HepG2 (cell line): ENCODE measurements around the gene TRIM15. TPM values are rescaled to one million over a fixed set of nuclear protein-coding genes. Genes with fewer than 3 reads are reported as not detected.

Source experiments
- ADNP ChIP-seq: sonication (generic); formaldehyde crosslinking; IDR thresholded peaks from 2 replicates; pipeline ENCODE4 v1.4.0; 2020; ENCODE audit warnings: missing genetic modification reagents
- BCL6 ChIP-seq: IDR thresholded peaks from 2 replicates; pipeline ENCODE4 v1.6.1; 2016; ENCODE audit warnings: missing genetic modification reagents, missing compliant biosample characterization
- CBX1 ChIP-seq: IDR thresholded peaks from one replicate; pipeline ENCODE4 v1.6.1; 2016; ENCODE audit warnings: antibody characterized with exemption, low read depth
- HNF4A ChIP-seq: sonication (generic); formaldehyde crosslinking; IDR thresholded peaks from 2 replicates; pipeline ENCODE4 v1.4.0; 2020; ENCODE audit warnings: missing genetic modification reagents
- KDM5B ChIP-seq: sonication (generic); formaldehyde crosslinking; IDR thresholded peaks from 2 replicates; pipeline ENCODE4 v1.4.0; 2020; ENCODE audit warnings: missing genetic modification reagents, mild to moderate bottlenecking, borderline replicate concordance
- MEF2D ChIP-seq: sonication (generic); formaldehyde crosslinking; IDR thresholded peaks from 2 replicates; pipeline ENCODE4 v1.5.1; 2020; ENCODE audit warnings: mild to moderate bottlenecking, missing genetic modification reagents
- RBM22 ChIP-seq: fragments of 200-400 bp; formaldehyde crosslinking; optimal IDR thresholded peaks from 2 replicates; pipeline ENCODE3; 2017; ENCODE audit warnings: mild to moderate bottlenecking, low read length, moderate library complexity
- ZBTB20 ChIP-seq: sonication (generic); formaldehyde crosslinking; IDR thresholded peaks from 2 replicates; pipeline ENCODE4 v1.8.1; 2023; ENCODE audit warnings: missing genetic modification reagents, low read depth, mild to moderate bottlenecking, borderline replicate concordance
- ZBTB7B ChIP-seq: sonication (generic); formaldehyde crosslinking; IDR thresholded peaks from 2 replicates; pipeline ENCODE4 v1.4.0; 2020; ENCODE audit warnings: missing genetic modification reagents
- ZEB1 ChIP-seq: IDR thresholded peaks from 2 replicates; pipeline ENCODE4 v1.6.1; 2012; ENCODE audit warnings: mild to moderate bottlenecking, low read depth, inconsistent platforms; ENCODE audit not compliant: insufficient replicate concordance
- ZMYM3 ChIP-seq: sonication (generic); formaldehyde crosslinking; IDR thresholded peaks from 2 replicates; pipeline ENCODE4 v1.5.1; 2020; ENCODE audit warnings: mild to moderate bottlenecking, missing genetic modification reagents
- ZNF292 ChIP-seq: sonication (generic); formaldehyde crosslinking; IDR thresholded peaks from 2 replicates; pipeline ENCODE4 v1.8.1; 2022; ENCODE audit warnings: mild to moderate bottlenecking, low read depth, missing genetic modification reagents, borderline replicate concordance
- ZNF432 ChIP-seq: sonication (generic); formaldehyde crosslinking; IDR thresholded peaks from 2 replicates; pipeline ENCODE4 v1.5.0; 2020; ENCODE audit warnings: missing genetic modification reagents, mild to moderate bottlenecking, borderline replicate concordance
- ZNF652 ChIP-seq: IDR thresholded peaks from 2 replicates; pipeline ENCODE4 v1.6.1; 2016; ENCODE audit warnings: low read depth, borderline replicate concordance
- polyA plus RNA-seq, 8 experiments: library from polyadenylated mRNA; depleted of rRNA in 3 of 8; stranded (reverse) in 7 of 8; unstranded in 1 of 8; fragments of >200 nt; fragmentation: Illumina TruSeq in 4 of 8; extraction: Trizol in 4 of 8; gene quantifications; 2 replicates each; pipeline versions ENCODE4 v1.2.1 to v1.2.3, GENCODE V29; 2011 to 2016; ENCODE audit warnings: low read depth in 4 of 8, missing spikeins in 1 of 8, mixed read lengths in 1 of 8; ENCODE audit not compliant: insufficient read depth in 1 of 8
- total RNA-seq, 5 experiments: library from RNA; depleted of rRNA; stranded (reverse); fragments of >200 nt; fragmentation: Illumina TruSeq; extraction: Trizol; gene quantifications; 2 replicates each; pipeline ENCODE4 v1.2.3, GENCODE V29; 2016; ENCODE audit warnings: low read depth in 1 of 5
- TF ChIP-seq, protein P1 (sequence below): sonication (generic); formaldehyde crosslinking; IDR thresholded peaks from 2 replicates; pipeline ENCODE4 v1.5.1; 2020; ENCODE audit warnings: missing genetic modification reagents, mild to moderate bottlenecking, borderline replicate concordance
- TF ChIP-seq, protein P2 (sequence below): sonication (generic); formaldehyde crosslinking; IDR thresholded peaks from 2 replicates; pipeline ENCODE4 v1.5.1; 2020; ENCODE audit warnings: mild to moderate bottlenecking, moderate library complexity, missing genetic modification reagents
- TF ChIP-seq, protein P3 (sequence below): IDR thresholded peaks from 2 replicates; pipeline ENCODE4 v1.6.1; 2016
- TF ChIP-seq, protein P4 (sequence below): sonication (generic); formaldehyde crosslinking; IDR thresholded peaks from 2 replicates; pipeline ENCODE4 v1.5.1; 2020; ENCODE audit warnings: missing genetic modification reagents, mild to moderate bottlenecking, borderline replicate concordance
- TF ChIP-seq, protein P5 (sequence below): sonication (generic); formaldehyde crosslinking; IDR thresholded peaks from 2 replicates; pipeline ENCODE4 v1.4.0; 2020; ENCODE audit warnings: mild to moderate bottlenecking, missing genetic modification reagents

Gene TRIM15
- total and polyA plus RNA-seq, 2 of the 13 experiments (the other 11 are each of a cell fraction or from before 2014, with no cell fraction given) = 35.1 to 38.2 TPM

DNA sequence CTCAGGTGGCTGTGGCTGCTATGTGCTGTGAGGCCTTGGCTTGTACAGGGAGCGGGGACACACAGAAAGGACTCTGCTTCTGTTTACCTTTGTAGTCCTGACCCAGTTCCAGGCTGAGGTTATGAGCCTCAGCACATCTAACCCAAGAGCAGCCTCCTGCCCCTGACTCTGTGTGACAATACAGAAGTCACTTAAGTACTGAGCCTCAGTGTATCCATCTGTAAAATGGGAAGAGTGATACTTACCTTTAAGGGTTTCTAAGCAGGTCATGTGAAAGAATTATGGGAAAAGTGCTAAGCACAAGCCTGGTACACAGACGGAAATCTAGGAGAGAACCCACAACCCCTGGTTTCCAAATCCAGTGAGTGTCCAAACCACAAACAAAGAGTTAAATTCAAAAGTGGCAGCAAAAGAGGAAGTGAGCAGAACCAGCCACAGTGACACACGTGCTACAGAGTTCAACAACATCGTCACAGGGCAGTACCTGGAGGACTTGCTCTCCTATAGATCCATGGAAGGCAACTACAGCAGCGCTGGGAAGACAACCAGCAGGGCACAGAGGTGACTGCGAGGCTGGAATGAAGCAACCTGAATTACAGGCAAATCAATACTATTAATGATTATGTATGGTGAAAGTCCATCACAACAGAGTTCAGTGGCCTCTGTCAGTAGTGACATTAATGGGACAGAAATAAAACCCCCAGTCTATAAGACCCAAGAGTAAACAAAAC lies 37.4 kb downstream of the TRIM15 start (continued):
- TF ChIP-seq, protein P1, sequence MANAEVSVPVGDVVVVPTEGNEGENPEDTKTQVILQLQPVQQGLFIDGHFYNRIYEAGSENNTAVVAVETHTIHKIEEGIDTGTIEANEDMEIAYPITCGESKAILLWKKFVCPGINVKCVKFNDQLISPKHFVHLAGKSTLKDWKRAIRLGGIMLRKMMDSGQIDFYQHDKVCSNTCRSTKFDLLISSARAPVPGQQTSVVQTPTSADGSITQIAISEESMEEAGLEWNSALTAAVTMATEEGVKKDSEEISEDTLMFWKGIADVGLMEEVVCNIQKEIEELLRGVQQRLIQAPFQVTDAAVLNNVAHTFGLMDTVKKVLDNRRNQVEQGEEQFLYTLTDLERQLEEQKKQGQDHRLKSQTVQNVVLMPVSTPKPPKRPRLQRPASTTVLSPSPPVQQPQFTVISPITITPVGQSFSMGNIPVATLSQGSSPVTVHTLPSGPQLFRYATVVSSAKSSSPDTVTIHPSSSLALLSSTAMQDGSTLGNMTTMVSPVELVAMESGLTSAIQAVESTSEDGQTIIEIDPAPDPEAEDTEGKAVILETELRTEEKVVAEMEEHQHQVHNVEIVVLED (CRISPR knock-in tag) = 0 out of 2 replicates have a peak, but pooled peaks have one; percentile 21
- TF ChIP-seq, protein P2, sequence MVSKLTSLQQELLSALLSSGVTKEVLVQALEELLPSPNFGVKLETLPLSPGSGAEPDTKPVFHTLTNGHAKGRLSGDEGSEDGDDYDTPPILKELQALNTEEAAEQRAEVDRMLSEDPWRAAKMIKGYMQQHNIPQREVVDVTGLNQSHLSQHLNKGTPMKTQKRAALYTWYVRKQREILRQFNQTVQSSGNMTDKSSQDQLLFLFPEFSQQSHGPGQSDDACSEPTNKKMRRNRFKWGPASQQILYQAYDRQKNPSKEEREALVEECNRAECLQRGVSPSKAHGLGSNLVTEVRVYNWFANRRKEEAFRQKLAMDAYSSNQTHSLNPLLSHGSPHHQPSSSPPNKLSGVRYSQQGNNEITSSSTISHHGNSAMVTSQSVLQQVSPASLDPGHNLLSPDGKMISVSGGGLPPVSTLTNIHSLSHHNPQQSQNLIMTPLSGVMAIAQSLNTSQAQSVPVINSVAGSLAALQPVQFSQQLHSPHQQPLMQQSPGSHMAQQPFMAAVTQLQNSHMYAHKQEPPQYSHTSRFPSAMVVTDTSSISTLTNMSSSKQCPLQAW (CRISPR knock-in tag) = 0 out of 2 replicates have a peak, but pooled peaks have one; percentile 26
- TF ChIP-seq ZBTB7B (CRISPR knock-in tag) = no peak
- TF ChIP-seq ZMYM3 (CRISPR knock-in tag) = peak; percentile 100
- TF ChIP-seq ZEB1 = no peak
- TF ChIP-seq KDM5B (CRISPR knock-in tag) = 0 out of 2 replicates have a peak, but pooled peaks have one; percentile 27
- TF ChIP-seq MEF2D (CRISPR knock-in tag) = peak; percentile 19; the same call in 1 of the 2 replicates
- TF ChIP-seq ZNF432 (CRISPR knock-in tag) = no peak
- peak; percentile 30; the same call in 1 of the 2 replicates for TF ChIP-seq HNF4A (CRISPR knock-in tag)
- peak; percentile 43 for TF ChIP-seq RBM22
- peak; percentile 75; the same call in 1 of the 2 replicates for TF ChIP-seq ZNF652 (CRISPR knock-in tag)
- no peak for TF ChIP-seq BCL6 (CRISPR knock-in tag)
- TF ChIP-seq, protein P3, sequence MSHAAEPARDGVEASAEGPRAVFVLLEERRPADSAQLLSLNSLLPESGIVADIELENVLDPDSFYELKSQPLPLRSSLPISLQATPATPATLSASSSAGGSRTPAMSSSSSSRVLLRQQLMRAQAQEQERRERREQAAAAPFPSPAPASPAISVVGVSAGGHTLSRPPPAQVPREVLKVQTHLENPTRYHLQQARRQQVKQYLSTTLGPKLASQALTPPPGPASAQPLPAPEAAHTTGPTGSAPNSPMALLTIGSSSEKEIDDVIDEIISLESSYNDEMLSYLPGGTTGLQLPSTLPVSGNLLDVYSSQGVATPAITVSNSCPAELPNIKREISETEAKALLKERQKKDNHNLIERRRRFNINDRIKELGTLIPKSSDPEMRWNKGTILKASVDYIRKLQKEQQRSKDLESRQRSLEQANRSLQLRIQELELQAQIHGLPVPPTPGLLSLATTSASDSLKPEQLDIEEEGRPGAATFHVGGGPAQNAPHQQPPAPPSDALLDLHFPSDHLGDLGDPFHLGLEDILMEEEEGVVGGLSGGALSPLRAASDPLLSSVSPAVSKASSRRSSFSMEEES = no peak
- no peak for TF ChIP-seq CBX1
- TF ChIP-seq ZNF292 (CRISPR knock-in tag) = peak; percentile 46; the same call in 1 of the 2 replicates
- TF ChIP-seq, protein P4, sequence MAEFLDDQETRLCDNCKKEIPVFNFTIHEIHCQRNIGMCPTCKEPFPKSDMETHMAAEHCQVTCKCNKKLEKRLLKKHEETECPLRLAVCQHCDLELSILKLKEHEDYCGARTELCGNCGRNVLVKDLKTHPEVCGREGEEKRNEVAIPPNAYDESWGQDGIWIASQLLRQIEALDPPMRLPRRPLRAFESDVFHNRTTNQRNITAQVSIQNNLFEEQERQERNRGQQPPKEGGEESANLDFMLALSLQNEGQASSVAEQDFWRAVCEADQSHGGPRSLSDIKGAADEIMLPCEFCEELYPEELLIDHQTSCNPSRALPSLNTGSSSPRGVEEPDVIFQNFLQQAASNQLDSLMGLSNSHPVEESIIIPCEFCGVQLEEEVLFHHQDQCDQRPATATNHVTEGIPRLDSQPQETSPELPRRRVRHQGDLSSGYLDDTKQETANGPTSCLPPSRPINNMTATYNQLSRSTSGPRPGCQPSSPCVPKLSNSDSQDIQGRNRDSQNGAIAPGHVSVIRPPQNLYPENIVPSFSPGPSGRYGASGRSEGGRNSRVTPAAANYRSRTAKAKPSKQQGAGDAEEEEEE (CRISPR knock-in tag) = no peak
- peak; percentile 91 for TF ChIP-seq ADNP (CRISPR knock-in tag)
- TF ChIP-seq ZBTB20 (CRISPR knock-in tag) = peak; percentile 52; the same call in 1 of the 2 replicates
- TF ChIP-seq, protein P5, sequence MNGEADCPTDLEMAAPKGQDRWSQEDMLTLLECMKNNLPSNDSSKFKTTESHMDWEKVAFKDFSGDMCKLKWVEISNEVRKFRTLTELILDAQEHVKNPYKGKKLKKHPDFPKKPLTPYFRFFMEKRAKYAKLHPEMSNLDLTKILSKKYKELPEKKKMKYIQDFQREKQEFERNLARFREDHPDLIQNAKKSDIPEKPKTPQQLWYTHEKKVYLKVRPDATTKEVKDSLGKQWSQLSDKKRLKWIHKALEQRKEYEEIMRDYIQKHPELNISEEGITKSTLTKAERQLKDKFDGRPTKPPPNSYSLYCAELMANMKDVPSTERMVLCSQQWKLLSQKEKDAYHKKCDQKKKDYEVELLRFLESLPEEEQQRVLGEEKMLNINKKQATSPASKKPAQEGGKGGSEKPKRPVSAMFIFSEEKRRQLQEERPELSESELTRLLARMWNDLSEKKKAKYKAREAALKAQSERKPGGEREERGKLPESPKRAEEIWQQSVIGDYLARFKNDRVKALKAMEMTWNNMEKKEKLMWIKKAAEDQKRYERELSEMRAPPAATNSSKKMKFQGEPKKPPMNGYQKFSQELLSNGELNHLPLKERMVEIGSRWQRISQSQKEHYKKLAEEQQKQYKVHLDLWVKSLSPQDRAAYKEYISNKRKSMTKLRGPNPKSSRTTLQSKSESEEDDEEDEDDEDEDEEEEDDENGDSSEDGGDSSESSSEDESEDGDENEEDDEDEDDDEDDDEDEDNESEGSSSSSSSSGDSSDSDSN (CRISPR knock-in tag) = no peak
